ENCODE results near the gene TMEM266.

The TMEM266 gene

DNA sequence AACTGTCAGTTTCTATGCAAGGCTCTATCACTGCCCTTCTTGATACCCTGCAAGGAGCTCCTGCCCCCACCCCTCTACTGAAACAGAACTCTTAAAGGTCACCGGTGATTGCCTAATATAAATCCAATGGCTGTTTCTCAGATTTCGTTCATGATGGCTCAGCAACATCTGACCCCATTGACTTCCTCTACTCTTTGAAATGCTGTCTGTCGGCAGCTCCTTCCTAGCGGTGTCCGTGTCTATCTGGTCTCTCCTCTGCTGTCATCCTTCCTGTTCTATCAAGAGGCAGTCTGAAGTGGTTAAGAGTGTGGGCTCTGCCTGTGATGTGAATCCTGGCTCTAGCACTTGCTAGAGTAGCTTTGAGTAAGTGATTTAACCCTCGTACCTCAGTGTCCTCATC is 5.5 kb downstream of the TMEM266 start:
- no peak overlapping the region for H3K4me3 ChIP-seq (ENCODE audit: low read depth, low read length)
- DNase-seq (ENCODE audit: low read depth) = peak; percentile 83
- TF ChIP-seq MYC (IDR thresholded peaks at IDR 0.05; ENCODE audit: low read depth, low read length) (no peak), MAX (IDR thresholded peaks at IDR 0.05; ENCODE audit: low read depth, low read length) (no peak), POLR2A (IDR thresholded peaks at IDR 0.05; ENCODE audit: extremely low read depth, insufficient read length) (no peak), CTCF (IDR thresholded peaks at IDR 0.05; ENCODE audit: low read depth, low read length) (no peak)

GRCh38 chr15:76065793-76066192 is 6.0 kb downstream of the TMEM266 start:
- H3K4me3 ChIP-seq (ENCODE audit: low read depth, low read length) = no peak overlapping the region
- DNase-seq (ENCODE audit: low read depth) = no peak
- TF ChIP-seq MYC (IDR thresholded peaks at IDR 0.05; ENCODE audit: low read depth, low read length) = no peak
- TF ChIP-seq CTCF (IDR thresholded peaks at IDR 0.05; ENCODE audit: low read depth, low read length) = no peak
- no peak for TF ChIP-seq MAX (IDR thresholded peaks at IDR 0.05; ENCODE audit: low read depth, low read length)
- no peak for TF ChIP-seq POLR2A (IDR thresholded peaks at IDR 0.05; ENCODE audit: extremely low read depth, insufficient read length)

DNA sequence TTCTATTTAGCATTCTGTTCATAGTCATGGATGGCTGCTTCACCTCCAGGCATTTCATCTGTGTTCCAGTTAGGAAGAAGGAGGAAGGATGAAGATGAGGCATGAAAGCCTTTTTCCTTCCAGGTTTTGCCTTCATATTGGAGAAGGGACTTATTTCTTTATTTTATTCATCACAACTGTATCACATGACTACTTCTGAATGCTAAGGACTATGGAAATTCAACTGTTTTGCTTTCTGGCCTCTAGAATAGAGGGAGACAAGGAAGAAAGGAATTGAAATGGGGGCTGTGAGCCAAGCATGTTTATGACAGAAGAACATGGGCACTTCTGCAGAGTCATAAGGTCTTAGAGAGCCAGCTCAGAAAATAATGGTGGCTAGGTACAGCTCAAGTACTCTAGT is 10.4 kb downstream of the TMEM266 start:
- H3K4me3 ChIP-seq (ENCODE audit: low read depth, low read length) = no peak overlapping the region
- DNase-seq (ENCODE audit: low read depth) = no peak
- TF ChIP-seq MYC (IDR thresholded peaks at IDR 0.05; ENCODE audit: low read depth, low read length) = no peak
- no peak for TF ChIP-seq POLR2A (IDR thresholded peaks at IDR 0.05; ENCODE audit: extremely low read depth, insufficient read length)
- no peak for TF ChIP-seq CTCF (IDR thresholded peaks at IDR 0.05; ENCODE audit: low read depth, low read length)

DNA sequence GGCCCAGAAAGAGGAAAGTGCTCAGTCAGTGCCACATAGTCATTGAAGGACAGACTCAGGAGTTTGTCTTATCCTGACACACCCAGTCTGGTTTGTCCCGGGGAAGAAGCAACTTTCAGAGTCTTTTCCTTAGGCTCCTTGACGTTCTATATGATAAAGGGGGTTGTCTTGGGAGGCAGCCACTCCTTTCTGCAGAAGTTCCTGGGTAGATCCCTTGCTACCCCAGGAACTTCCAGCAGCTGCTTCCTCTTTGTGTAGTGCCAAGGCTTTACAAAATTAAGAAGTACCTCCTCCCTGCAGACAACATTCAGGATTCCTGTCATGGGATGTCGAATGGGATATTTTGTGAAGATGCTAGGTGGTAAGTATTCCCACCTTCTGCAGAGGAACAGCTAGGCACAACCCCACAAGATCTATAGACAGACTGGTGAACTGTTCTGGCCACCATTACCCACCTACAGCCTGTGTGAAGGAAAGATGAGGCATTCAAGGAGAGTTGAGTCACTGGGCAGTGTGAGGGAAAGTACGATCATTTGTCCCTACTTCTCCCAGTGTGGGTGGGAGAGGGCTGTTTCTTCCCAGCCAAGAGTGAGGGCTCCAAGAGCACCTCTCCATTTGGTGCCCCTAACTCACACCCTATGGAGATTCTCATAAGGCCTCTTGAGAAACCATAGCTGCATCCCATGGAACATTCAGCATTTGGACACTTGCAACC is 11.3 kb downstream of the TMEM266 start:
- no peak for DNase-seq (ENCODE audit: low read depth)
- H3K4me3 ChIP-seq (ENCODE audit: low read depth, low read length) = no peak overlapping the region
- TF ChIP-seq MYC (IDR thresholded peaks at IDR 0.05; ENCODE audit: low read depth, low read length) (no peak), MAX (IDR thresholded peaks at IDR 0.05; ENCODE audit: low read depth, low read length) (no peak), POLR2A (IDR thresholded peaks at IDR 0.05; ENCODE audit: extremely low read depth, insufficient read length) (no peak), CTCF (IDR thresholded peaks at IDR 0.05; ENCODE audit: low read depth, low read length) (no peak)

GRCh38 chr15:76071806-76072205 is 12.0 kb downstream of the TMEM266 start:
- DNase-seq (ENCODE audit: low read depth) = no peak
- no peak overlapping the region for H3K4me3 ChIP-seq (ENCODE audit: low read depth, low read length)
- TF ChIP-seq MAX (IDR thresholded peaks at IDR 0.05; ENCODE audit: low read depth, low read length) (no peak), CTCF (IDR thresholded peaks at IDR 0.05; ENCODE audit: low read depth, low read length) (no peak), POLR2A (IDR thresholded peaks at IDR 0.05; ENCODE audit: extremely low read depth, insufficient read length) (no peak), MYC (IDR thresholded peaks at IDR 0.05; ENCODE audit: low read depth, low read length) (no peak)
